ENCODE results near the gene ARHGAP6. TPM values are rescaled to one million over a fixed set of nuclear protein-coding genes. Genes with fewer than 3 reads are reported as not detected.

ARHGAP6 gene
- total and polyA plus RNA-seq, 9 of the 15 experiments (the other 6 are each of a cell fraction or from before 2014, with no cell fraction given), result 12.5 to 63.6 (median 41.8) TPM

GRCh38 chrX:11407331-11408108, 258.2 kb downstream of the ARHGAP6 start (continued):
- no peak for TF ChIP-seq ILK (tag; IDR thresholded peaks at IDR 0.05; ENCODE audit: borderline replicate concordance, low read depth)
- TF ChIP-seq TGIF2 (CRISPR knock-in tag; IDR thresholded peaks at IDR 0.05), result no peak
- TF ChIP-seq CUX1 (CRISPR knock-in tag; IDR thresholded peaks at IDR 0.05), result no peak
- TF ChIP-seq CC2D1A (IDR thresholded peaks at IDR 0.05), result 0 out of 2 replicates have a peak, but pooled peaks have one; percentile 11
- TF ChIP-seq MCM3 (IDR thresholded peaks at IDR 0.05), result no peak
- no peak for TF ChIP-seq ZBTB17 (CRISPR knock-in tag; IDR thresholded peaks at IDR 0.05)
- no peak for TF ChIP-seq ATF2 (CRISPR knock-in tag; IDR thresholded peaks at IDR 0.05)
- TF ChIP-seq EP300 (IDR thresholded peaks at IDR 0.05; ENCODE audit: low read length), result peak; percentile 54
- no peak for TF ChIP-seq ZC3H11A (IDR thresholded peaks at IDR 0.05; ENCODE audit: low read depth, low read length)
- TF ChIP-seq ZNF592 (IDR thresholded peaks at IDR 0.05), result peak; percentile 89
- no peak for TF ChIP-seq ZNF740 (CRISPR knock-in tag; IDR thresholded peaks at IDR 0.05)
- TF ChIP-seq ZNF740 (tag; IDR thresholded peaks at IDR 0.05), result no peak
- peak; percentile 80 for TF ChIP-seq SPI1 (IDR thresholded peaks at IDR 0.05; ENCODE audit: borderline replicate concordance, low read depth, low read length)
- TF ChIP-seq SOX6 (IDR thresholded peaks at IDR 0.05), result peak; percentile 45; the same call in 1 of the 2 replicates
